GM19025 (cell line): ENCODE data around the gene SUSD6.

Source experiments
- ATAC-seq: cut with Tn5 transposase; IDR thresholded peaks from one replicate; pipeline ENCODE4 v1.9.1; 2021; ENCODE audit warnings: mild to moderate bottlenecking, low read depth, moderate library complexity; ENCODE audit not compliant: unreplicated experiment

Gene SUSD6, protein sequence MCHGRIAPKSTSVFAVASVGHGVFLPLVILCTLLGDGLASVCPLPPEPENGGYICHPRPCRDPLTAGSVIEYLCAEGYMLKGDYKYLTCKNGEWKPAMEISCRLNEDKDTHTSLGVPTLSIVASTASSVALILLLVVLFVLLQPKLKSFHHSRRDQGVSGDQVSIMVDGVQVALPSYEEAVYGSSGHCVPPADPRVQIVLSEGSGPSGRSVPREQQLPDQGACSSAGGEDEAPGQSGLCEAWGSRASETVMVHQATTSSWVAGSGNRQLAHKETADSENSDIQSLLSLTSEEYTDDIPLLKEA

DNA sequence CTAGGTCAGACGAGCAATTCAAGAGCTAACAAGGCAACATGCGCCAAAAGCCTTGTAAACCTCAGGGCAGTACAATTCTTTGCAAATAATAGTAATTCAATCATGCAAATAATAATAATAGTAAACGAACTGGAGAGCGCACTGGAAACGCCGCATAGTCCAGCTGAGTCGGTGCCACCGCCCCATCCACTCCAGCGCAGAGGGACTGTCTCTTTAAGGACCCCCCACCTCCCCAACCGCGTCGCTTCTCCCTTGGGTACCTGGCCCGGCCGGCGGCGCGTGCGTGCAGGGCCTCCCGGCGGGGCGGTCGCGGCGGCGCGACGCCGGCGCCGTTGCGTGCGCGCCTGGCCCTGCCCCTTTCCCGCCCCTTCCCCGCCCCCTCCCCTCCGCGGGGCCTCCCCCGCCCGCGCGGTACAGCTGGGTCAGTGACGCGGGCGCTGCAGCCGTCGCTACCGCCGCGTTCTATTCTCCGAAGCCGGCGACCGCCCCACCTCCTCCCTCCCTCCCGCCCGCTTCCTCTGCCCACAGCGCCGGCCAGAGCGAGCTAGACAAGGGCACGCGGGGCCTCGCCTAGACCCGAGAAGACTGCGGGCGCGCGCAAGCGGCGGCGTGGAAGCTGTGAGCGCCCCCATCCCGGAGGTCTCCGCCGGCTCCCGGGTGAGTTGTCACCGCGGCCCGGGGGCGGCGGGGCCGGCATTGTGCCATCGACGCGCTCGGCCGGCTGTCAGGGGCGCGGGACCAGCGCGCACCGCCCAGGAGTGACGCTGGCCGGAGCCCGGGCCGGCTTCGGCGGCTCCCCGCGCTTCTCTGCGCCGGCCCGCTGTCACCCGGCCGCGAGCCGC, at the start of gene SUSD6:
TSS of gene SUSD6 (plus strand) at position 425 of the 842 bp plus-strand sequence. CDS start 46,997 bp downstream, outside the sequence.
- ATAC-seq, result peak; percentile 57

DNA sequence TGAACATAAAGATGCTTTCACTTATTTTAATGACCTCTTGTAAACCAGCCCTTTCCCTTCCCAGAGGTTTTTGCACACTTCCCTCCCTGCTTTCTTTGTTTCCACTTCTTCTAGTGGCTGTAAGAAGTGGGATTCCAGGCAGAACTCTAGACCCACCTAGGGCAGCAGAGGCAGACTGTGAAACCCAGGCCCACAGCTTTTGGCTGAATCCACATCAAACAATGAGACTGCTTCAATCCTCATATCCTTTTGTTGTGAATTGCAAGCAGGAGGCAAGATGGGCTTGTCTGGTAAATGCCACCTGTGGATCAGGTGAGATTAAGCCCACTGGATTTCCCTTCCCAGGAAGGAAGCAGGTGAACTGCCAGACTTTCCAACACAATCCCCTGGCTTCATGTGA, 49.5 kb upstream of the SUSD6 start:
- ATAC-seq, result no peak

DNA sequence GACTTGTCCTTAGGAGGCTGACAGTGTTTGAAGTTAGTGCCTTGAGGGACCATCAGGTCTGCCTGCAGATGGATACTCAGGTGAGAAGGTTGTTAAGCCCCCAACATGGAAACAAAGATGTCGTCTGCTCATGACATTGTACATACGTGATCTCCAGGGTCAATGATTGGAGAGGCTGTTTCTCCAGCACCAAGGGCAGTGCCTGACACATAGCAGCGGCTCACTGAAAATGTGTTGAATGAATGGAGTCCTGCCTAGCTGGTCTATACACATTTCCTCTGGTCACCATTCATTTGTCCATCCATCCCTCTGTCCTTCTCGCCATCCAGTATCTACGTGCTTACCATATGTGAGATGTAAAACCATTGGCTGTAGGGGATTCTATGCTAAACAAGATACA, 43.8 kb upstream of the SUSD6 start:
- no peak for ATAC-seq

DNA sequence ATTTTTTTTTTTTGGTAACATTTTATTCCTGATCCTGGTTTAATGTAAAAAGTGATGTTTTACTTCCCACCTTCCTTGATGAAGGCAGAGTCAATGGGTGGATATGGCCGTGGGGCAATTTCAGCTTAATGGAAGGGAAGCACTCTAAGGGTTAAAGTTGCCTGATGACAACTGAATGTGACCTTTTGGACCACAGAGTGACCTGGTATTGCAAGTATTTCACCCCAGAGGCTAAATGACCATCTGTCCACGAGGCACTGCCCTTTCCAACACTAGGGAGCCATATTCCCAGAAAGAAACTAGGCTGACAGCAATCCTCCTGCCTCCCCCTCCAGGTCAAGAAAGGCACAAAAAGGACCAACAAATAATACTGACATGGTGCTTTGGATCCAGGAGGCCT, 41.5 kb upstream of the SUSD6 start:
- no peak for ATAC-seq

DNA sequence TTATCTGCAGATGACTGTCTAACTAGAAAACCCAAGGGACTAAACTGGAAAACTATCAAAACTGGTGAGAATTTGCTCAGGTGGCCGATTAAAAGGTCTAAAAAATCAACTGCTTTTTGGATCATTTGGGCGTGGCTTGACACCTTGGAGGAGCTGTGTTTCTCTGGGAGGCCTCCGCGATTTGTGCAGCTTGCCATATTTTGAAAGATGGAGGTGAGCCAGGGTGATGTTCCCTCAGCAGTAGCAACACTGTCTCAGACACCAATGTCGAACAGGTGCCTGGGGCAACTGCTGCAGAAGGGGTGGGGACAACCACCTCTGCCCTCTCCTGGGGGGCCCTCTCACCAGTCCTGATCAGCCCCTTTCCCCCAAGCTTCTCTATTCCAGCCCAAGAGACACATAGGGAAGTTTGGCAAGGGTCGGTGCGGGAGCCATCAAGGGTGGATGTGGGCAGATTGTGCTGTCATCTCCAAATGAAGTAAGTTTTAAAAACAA, 40.5 kb upstream of the SUSD6 start:
- ATAC-seq, result no peak

DNA sequence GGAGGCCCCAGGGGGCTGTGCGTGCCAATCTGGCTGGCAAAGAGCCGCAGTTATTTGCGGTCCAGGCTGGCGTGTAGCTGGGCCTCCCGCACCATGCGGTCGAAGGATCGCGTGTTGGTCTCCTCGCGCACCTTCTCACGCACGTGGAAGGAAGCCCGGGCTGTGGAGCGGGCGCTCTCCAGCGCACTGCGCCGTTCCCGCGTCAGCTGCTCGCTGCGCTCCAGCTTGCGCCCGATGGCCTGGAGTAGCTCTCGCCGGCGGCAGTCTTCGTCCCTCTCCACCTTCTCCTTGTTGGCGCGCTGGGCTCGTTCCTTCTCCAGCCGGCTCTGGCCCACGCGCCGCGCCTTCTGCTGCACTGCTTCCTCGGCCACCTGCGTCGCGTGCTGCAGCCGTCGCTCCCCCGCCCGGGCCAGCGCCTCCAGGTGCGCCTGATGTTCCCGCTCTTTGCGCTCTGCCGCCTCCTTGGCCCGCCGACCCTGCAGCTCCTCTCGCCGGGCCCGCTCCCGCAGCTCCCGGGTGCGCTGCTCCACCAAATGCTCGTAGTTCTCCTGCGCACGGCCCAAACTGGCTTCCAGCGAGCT, 39.9 kb upstream of the SUSD6 start:
- ATAC-seq, result no peak

DNA sequence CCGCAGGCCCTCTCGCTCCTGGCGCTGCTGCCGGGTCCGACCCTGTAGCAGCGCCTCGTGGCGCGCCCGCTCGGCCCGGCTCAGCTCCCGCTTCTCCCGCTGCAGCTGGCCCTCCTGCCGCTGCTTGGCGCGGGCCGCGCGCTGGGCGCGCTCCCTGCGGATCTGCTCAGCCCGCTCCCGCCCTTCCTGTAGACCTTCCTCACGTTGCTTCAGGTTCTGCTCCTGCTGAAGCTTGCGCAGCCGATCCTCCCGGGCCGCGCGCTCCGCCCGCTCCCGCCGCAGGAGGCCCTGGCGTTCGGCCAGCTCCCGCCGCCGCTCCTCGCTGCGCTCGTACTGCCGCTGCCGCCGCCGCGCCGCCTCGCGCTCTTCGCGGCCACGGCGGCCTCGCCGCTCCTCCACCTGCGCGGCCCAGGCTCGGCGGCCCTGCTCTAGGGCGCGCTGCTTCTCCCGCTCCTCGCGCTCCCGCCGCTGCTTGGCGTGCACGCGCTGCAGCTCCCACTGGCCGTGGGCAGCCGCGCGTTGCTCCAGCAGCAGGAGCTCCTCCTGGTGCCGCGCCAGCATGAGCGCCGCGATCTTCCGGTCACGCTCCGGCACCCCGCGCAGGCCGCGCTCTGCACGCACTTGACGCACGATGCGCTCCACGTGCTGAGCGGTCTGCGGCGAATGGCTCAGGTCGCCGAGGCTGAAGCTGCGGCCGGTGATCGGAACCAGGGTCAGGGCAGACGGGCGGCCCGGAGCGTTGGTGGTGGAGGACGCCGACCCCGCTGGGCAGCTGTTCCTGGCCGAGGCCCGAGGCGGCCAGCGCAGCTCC, 39.2 kb upstream of the SUSD6 start:
- ATAC-seq, result no peak

DNA sequence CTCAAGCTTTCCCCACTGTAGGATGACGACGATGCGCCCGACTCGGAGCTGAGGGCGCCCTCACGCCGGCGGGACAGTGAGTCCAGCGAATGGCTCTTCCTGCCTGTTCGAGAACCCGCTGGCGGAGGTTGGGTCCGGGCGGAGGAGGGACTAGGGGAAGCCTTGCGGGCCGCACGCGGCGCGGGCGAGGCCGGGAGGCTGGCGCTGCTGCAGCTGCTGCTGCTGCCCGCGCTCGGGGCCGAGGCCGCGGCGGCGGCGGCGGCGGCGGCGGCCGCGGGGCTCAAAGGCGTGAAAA, 38.6 kb upstream of the SUSD6 start:
- no peak for ATAC-seq

DNA sequence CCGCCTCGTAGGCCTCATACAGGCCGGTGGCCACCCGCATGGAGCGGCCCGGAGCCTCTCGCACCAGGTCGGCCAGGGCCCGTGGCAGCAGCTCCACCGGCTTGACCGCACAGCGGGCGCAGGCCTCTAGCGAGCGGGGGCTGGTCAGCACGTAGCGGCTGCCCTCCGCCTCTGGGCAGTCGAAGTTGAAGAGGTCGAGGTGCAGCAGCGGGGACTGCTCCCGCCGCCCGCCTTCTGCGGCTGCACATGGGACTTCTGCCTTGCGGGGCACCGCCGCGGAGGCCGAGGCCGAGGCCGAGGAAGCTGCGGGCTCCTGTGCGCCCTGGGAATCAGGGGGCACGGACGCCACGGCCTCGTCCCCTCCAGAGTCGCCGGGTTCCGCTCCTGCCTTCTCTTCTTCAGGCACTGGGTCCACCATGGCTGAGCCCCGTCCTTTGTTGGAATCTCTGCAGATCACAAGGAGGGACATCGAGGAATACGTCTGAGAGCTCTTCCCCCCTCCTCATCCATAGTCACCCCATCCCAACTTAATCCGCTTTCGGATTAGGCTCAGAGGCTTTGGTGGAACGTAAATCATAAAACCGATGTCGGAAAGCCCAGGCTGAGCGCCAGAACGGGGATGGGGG, 38.1 kb upstream of the SUSD6 start:
- ATAC-seq, result no peak

DNA sequence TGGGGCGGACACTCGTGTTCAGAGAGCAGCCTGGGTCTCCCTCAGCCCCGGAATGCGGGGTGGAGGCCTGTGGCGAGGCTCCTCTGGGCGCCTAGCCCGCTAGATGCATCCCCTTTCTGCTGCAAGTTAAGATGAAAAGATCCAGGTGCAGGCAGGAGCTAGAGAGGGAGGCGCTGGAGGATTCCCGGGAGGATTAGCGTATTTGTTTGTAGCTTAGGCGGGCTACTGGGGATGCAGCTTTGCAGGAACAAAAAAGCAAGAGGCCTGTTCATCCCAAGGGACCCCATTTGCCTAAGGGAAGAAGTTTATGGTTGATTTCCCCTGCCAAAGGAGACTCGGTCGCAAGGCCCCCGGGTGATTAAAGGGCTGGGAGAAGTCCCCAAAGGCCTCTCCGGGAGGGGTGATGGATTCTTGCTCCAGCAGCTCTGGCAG, 37.5 kb upstream of the SUSD6 start:
- ATAC-seq, result no peak

DNA sequence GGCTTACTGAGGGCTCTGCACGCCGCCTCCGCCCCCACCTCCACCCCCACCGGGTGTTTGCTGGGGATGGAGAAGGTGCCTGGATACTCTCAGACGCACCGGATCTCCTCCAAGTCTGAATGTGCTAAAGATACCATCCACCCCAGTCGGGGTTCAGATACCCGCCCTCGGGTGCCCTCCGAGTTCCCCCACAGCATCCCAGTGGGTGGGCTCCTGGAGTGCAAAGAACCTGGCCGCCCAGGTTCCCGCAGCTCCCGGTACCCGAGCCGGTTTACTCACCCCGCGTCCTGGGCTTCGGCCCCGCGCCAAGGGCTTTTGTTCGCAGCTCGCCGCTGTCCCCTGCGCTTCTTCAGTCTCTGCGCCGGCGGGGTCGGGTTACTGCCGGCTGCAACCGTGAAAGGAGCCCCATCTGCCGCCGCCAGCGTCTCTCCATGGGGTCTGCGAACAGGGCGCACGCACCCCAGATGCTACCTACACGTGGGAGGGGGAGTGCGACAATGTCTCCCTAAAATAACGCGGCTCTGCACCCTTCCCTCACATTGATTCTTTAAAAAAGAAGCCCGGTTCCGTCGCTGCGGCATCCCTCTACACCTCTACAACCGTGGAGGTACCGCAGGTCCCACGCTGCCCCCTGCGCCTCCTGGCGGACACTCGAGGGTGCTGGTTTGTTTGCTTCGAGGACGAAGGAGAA, 37.0 kb upstream of the SUSD6 start, which contains the start of gene CCDC177:
TSS of gene CCDC177 (minus strand) at position 609 of the 691 bp plus-strand sequence. CDS start 1,249 bp downstream, outside the sequence.
- ATAC-seq, result no peak

DNA sequence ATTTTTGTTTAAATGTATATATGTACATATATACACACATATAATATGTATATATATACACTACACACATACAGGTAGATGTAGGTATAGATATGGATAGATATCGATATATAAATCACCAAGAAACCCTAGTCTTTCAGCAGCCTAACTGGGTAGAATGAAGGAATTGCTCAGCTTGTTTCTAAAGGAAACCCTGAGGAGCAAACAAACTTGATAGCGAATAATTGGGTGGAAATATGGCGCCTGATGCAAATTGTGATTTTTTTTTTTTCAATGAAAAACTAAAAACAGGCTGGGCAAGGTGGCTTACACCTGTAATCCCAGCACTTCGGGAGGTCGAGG, 36.5 kb upstream of the SUSD6 start:
- ATAC-seq, result no peak

DNA sequence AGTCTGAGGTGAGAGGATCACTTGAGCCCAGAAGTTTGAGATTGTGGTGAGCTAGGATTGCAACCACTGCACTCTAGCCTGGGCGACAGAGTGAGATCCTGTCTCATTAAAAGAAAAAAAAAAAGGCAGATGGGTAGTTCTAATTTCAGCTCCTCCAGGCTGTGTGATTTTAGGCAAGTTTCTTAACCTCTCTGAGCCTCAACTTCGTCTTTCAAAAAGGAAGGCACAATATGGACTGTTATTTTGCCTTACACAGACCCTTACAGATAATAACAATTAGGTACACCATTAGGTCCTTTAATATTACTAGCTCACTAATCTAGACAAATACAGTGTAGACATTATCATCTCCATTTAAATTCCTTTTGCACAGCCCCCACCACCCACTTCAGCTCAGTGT, 31.9 kb upstream of the SUSD6 start:
- ATAC-seq, result no peak

DNA sequence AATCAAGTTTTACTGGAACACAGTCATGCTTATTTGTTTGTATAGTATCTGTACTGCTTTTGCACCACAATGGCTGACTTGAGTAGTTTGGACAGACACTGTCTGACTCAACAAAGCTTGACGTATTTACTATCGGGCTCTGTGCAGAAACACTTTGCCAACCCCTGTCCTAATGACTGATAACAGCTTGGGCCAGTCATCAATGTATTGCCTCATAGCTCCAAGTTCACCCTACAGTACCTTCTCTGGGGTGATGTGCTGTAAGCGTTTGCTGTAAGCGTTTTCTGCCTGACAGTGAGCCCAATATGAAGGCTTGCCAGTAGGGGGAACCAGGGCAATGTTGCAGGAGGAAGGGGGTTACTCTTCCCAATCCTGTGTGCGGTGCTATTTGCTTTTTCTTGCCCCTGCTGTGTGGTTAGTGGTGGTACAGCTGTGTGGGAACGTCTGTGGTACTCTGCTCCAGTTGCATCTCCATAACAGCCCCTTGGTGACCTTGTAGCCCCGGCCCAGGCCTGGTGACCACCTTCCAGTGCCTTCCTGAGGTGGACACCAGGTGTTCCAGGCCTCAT, 31.3 kb upstream of the SUSD6 start:
- no peak for ATAC-seq

DNA sequence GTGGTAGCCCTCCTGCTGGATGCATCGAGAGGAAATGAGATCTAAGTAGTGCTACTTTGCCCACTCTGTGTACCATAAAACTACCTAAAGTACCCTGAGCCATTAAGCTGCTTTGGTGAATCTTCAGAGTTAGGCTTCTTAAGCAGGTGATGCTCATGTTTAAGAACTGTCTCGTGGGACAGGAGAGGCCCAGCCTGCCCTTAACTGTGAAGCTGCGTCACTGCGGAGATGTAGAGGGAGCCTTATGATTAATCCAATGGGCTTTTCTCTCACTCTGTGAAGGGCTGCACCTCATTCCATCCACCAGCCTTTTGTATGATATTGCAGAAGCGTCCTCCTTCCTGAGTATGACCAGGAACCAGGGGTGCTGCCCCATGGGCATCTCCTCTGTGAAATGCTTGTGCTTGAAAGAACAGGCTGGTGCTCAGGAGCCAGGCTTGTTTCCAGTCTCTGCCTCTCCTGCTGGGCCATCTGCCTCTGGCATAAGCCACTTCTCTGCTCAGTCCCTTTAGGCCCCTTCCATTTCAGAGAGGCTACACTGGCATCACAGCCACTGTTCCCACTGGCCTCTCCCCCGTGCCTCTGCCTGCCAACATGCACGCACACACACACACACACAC, 30.0 kb upstream of the SUSD6 start:
- no peak for ATAC-seq

DNA sequence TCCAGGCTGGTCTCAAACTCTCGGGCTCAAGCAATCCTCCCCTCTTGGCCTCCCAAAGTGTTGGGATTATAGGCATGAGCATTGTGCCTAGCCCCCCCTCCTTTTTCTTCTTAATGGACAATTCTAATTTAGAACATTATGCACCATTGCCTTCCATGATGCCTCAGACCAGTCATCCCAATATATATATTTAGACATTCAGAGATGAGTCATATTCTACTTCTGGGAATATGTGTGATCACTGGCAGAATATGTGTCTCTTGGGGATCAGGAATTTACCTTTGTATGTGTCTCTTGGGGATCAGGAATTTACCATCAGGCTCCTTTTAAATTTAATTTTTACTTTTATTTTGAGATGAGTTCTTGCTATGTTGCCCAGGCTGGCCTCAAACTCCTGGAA, 29.2 kb upstream of the SUSD6 start:
- no peak for ATAC-seq

DNA sequence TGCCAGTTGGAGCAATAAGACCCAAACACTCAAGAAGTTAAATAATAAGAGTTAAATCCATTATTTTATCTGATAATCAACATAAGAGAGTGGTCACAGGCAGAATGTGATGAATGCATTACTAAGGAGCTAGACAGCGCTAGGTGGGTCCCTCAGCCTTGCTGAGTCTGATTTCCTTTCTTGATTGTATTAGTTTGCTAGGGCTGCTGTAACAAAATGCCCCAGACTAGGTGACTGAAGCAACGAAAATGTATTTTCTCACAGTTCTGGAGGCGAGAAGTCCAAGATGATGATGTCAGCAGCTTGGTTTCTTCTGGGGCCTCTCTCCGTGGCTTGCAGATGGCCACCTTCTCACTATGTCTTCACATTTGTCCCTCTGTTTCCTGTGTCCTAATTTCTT, 28.6 kb upstream of the SUSD6 start:
- ATAC-seq, result no peak

DNA sequence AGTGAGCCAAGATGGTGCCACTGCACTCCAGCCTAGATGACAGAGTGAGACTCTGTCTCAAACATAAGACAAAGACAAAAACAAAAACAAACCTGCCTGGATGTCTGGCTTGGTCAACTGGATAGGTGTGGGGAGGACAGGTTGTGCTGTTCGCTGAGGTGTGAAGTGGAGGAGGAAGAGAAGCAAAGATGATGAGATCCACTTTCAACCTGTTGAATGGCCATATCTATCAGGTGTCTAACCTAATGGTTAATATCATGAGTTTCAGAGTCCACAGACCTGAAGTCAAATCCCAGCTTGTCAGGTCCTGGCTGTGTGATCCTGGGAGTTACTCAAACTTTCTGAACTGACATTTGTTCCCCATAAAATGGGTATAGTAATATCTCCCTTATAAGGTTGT, 27.0 kb upstream of the SUSD6 start:
- no peak for ATAC-seq

DNA sequence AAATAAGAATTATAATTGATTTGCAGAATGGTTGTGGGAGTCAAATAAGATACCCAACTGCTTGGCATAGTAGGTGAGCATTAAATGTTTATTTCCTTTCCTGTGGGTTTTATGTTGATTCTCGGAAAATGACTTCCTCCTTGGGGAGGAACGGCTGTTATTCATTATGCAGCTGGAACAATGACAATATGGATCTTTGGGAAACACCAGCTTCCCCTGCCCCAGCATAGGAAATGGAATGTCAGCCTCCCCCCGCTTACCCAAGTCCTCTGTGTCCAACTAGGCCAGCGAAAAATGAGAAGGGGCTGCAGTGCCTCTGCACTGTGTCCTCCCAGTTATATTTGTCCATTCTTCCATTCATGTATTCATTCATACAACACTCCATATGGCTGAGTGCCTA, 25.0 kb upstream of the SUSD6 start:
- no peak for ATAC-seq
